Stimulated activated CD4-positive, alpha-beta T cell treated with anti-CD3 and anti-CD28 coated beads, Interleukin-1b, Interleukin-23, amount 100 ng/mL, for 1 hour (primary cell): ENCODE results near the gene MBD6.
"Not testable (repeated sequence)": the region's sequence is repeated elsewhere in the genome, so short reads cannot be mapped to it uniquely, and the experiment has no call there.

ENCODE experiments used
- DNase-seq, 2 donors: peaks; one replicate each; pipeline ENCODE4 v3.0.0-alpha.2; 2020; ENCODE audit warnings: low read depth in 2 of 2

Gene MBD6

DNA sequence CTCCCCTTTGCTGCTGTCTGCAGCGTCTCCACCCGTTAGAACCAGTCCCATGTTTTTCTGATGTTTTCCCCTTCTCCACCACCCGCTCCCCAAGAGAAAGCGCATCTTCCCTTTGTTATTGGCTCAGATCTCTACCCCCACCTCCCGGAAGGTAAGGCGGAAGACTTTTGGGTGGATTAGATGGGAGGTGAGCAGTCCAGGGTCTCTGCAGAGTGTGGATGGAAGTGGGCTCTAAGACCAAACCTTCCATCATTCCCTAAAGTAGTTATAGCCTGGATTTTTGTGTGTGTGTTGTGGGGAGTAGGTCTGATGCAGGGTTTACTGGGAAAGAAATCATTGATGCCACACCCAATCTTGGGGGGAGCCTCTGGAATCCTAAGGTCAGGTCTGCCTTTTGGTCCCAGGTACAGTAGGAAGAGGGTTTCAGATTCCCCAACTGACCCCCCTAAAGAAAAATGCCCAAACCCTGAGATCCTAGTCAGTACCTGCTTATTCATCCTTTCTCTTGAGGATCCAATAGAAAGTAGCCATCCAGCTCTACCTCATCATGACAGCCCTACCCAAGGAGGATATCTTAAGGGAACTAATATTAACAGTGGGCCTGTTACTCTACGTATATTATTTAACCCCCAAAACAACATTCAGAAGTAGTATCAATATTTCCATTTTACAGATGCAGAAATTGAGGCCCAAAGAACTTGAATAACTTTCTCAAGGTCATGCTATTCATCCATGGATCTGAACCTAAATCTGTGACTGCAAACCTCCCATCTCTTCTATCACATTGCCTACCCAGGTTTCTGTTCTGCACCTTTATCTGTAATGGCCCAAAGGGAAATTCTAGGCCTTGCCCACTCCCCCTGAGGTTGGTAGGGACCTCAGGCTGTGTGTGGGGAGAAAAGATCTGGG, 28.3 kb downstream of the MBD6 start:
- DNase-seq, result no peak

DNA sequence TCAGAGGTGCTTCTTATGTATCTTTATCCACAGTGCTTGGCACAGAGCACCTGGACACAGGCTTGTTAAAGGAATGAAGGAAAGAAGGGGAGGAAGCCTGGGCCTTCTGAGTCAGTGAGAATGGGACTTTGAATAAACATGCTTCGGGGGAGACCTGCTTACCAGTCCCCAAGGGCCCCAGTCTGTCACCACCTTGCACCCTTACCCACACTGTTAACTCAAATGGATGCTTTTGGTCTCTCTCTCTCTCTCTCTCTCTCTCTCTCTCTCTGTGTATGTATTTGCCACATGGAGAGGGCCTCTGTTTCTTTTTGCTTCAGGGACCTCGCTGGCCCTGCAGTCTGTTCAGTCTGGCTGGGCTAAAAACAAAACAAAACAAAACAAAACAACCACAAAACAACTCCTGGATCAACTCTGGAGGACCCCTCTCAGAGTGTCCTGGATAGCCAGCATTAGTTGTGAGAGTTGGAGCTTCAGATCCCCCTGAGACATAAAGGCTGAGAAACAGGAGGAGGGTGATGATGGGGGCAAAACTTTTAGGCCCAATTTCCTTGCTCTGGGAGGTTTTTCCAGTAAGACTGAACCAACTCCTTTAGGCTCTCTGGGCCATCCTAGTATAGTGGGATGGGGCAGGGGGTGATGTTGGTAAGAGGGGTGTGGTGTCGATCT, 29.1 kb downstream of the MBD6 start:
- no peak for DNase-seq

DNA sequence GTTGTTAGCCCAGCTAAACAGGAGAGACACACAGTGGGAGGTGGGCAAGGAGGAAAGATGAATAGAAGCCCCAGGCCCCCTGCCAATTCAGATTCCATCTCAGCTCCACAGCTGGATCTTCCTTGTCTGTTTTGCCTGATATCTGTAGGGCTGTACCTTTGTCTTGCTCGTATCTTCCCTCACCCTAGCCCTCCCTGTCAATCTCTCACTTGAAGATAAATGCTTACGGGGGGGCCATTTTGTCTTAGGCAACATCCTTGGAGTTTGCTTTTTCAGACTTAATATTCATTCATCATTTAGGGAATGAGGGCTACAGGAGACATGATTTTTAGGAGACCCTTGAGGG, 29.7 kb downstream of the MBD6 start:
- no peak for DNase-seq

DNA sequence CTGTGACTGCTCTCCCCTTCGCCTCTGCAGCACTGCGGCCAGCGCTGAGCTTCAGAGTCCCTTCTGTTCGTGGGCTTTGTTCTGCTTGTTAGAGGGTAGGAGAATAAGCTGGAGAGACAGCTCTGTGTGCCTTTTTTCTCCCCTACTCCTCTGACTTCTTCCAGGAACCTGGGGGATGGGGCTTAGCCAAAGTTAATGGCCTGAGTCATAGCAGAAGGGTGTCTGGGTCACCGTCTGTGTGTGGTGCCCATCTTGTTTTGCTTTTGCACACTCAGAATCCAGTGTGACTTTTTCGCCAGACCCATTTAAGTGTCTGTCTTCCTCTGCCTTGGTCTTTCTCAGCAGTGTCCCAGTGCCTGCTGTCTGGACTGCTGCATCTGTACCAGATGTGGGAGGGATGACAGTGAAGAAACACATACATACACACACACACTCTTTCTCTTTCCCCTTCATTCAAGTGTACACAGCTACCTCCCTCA, 30.2 kb downstream of the MBD6 start:
- no peak for DNase-seq

DNA sequence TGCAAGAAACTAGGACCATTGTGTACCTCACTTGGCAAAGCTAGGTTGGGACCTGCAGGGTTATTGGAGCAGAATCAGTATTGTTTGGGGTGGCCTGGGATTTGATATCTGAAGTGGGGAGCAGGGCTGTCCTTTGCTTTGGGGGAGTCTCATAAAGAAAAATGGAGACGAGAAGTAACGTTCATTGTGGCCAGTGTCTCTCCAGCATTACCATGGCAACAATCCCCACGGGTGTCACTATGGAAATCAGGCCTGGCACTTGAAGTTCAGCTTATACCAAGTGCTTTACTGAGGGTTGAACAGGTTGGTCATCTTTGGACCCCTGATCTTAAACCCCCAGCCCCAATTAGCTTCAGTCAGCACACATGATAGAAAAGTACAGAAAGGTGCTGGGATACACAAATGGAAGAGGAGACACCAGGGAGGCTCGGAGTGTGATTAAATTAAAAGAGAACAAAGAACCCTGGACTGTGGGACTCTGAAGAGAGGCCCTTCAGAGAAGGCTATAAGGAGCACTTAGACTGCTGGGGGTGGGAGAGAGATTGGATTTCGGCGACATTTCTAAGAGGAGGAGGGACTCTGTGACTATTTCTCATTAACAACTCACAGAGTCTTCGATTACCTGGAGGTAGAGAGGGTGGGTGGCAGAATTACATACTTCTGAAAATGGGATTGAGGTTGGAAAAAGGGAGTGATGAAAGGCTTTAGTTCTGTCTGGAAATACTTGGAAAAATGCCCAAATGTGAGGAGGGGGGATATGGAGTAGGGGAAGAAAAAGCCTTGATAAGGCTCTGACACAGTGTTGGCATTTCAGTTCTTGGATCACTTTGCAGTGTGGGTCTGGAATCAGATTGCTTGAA, 30.9 kb downstream of the MBD6 start:
- no peak for DNase-seq

DNA sequence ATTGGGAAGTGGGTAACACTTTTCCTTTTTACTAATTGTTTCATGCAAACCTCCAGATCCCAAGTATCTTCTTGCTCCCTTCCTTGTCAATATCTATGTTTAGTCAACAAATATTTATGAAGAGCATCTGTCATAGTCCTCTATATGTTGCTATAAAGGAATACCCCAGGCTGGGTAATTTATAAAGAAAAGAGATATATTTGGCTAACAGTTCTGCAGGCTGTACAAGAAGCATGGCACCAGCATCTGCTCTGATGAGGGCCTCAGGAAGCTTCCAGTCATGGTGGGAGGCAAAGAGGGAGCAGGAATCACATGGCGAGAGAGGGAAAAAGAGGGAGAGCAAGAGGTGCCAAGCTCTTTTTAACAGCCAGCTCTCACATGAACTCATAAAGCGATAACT, 31.8 kb downstream of the MBD6 start:
- no peak for DNase-seq

DNA sequence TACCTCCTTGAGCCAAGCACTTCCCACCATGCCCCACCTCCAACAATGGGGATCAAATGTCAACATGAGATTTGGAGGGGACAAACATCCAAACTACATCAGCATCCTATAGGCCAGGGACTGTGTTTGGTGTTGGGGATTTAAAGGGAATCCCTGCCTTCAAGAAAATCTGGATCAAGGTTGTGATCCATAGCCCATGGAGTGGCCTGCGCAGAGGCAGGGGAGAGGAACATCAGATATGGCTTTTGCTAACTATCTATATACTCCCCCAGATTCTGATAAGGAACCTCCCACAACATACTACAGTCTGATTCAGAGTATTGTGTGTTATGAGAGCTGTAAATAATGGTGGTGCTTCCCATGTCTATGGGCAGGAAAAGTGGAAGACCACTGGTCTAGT, 32.3 kb downstream of the MBD6 start:
- DNase-seq, result no peak

DNA sequence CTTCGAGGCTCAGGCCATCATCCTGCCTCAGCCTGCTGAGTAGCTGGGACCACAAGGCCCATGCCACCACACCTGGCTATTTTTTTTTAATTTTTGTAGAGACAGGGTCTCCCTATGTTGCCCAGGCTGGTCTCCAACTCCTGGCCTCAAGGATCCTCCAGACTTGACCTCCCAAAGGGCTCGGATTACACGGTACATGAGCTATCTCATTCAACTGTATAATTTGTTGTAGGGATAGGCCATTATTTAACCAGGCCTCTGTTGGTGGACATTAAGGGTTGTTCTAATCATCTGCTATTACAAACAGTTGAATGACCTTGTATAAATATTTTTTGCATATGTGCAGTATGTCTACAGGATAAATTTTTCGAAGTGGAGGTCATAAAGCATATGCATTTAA, 36.2 kb downstream of the MBD6 start:
- DNase-seq, result no peak

DNA sequence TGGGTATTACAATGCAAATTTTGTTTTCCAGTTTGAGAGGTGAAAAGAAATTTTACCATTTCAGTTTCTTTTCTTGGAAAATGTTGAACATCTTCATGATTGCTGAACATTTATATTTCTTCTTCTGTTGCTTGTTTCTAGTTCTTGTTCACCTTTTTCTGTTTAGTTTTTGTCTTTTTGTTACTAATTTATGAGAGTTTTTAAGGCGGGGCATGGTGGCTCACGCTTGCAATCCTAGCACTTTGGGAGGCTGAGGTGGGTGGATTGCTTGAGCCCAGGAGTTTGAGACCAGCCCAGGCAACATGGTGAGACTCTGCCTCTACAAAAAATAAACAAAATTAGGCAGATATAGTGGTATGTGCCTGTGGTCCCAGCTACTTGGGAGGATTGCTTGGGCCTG, 37.9 kb downstream of the MBD6 start:
- DNase-seq, result no peak

DNA sequence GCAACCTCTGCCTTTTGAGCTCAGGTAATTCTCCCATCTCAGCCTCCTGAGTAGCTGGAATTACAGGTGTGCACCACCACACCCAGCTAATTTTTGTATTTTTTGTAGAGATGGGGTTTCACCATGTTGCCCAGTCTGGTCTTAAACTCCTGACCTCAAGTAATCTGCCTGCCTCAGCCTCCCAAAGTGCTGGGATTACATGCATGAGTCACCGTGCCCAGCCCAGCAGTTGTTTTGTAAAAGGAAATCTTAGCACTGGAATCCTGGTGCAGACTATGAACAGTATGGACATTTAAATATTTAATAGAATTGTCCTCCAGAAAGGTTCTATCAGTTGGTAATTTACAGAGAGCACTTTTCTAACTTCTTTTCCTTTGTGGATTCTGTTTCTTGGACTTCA, 38.5 kb downstream of the MBD6 start:
- not testable (repeated sequence) for DNase-seq

DNA sequence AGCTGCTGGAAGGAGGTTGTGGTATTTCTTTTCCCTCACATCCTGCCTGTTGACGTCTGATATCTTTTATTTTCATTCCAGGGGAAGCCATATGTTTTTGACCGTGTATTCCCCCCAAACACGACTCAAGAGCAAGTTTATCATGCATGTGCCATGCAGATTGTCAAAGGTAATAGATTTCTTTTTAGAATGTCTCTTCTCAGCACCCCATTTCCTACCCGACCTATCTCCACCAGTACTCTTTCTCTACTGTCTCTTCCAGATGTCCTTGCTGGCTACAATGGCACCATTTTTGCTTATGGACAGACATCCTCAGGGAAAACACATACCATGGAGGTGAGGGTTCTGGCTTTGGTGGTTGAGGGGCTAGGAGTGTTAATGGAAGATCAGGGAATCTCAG, 40.7 kb downstream of the MBD6 start:
- DNase-seq, result no peak

DNA sequence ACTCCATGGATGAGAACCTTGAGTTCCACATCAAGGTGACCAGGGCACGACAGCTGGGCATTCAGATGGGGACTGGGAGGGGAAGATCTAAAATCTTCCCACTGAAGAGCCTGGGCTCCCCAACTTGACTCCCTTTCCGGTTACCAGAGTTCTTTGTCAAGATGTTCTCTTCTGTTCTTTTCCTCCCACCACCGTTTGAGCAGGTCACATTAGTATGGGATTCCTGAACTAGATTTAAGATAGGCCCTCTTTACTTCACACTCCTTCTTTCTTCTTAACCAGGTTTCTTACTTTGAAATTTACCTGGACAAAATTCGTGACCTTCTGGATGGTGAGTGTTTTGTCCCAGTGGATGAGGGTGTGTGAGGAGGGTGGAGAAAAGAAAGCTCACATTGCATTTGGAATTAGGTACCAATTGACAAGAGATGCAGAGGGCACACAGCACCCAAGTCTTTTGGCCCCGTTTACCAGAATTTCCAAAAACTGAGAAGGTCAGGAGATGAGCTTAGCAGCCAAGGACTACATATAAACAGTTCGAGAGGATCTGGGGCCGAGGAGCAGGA, 41.6 kb downstream of the MBD6 start:
- no peak for DNase-seq

DNA sequence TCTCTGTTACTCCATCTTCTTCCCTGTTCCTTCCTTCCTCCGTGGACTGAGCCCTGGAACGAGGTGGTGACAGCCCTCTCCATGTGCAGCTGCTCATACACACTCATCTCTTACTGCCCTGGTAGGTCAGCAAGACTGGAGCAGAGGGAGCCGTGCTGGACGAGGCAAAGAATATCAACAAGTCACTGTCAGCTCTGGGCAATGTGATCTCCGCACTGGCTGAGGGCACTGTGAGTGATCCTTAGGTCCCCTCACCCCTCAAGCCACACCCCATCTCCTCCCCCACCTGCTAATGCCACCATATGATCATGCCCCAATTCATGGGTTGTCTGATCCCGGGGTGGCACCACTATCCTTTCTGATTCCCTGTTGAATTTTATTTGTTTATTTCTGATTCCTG, 46.2 kb downstream of the MBD6 start:
- no peak for DNase-seq

DNA sequence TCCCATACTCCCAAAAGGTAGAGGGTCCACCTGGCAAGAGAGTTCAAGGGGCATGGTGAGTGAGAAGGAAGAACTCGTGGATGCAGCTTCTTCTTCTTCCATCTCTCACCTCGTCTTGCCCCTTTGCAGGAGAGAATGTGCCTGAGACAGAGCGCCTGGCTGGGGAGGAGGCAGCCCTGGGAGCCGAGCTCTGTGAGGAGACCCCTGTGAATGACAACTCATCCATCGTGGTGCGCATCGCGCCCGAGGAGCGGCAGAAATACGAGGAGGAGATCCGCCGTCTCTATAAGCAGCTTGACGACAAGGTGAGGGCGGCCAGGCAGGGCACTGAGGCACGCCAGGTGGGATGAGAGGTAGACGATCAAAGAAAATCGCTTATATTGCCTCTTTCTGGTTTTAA, 47.2 kb downstream of the MBD6 start:
- no peak for DNase-seq

DNA sequence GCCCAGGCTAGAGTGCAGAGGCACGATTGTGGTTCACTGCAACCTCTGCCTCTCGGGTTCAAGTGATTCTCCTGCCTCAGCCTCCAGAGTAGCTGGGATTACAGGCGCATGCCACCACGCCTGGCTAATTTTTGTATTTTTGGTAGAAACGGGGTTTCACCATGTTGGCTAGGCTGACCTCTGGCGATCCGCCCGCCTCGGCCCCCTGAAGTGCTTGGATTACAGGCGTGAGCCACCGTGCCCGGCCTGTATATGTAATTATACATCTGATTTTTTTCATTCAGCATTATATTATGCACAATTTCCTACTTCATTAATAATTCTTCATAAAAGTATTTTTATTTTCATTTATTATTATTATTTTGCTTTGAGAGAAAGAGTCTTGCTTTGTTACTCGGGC, 47.8 kb downstream of the MBD6 start:
- DNase-seq, result not testable (repeated sequence)

DNA sequence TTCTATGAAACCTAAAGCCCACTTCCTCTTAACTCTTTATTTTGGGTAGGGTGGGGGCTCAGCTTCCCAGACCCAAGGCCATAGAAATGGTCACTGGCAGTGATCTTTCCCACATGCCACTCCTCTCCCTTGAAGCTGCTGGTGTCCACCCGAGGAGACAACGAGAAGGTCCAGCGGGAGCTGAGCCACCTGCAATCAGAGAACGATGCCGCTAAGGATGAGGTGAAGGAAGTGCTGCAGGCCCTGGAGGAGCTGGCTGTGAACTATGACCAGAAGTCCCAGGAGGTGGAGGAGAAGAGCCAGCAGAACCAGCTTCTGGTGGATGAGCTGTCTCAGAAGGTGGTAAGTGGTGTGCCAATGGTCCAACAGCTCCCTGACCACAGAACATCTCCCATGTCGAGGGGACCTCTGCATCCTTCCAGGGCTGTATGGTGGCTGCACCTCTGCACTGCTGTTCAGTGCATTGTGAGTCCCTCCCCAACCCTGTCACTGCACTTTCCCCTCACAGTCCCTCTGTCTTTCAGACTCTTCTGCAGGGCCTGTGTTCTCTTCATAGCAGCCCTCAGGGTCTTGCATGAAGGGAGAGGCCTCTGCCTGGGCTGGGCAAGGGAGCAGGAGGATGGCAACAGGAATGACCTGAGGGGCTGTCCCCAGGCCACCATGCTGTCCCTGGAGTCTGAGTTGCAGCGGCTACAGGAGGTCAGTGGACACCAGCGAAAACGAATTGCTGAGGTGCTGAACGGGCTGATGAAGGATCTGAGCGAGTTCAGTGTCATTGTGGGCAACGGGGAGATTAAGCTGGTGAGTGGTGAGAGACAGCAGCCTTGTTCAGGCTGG, 49.5 kb downstream of the MBD6 start:
- DNase-seq, result no peak

DNA sequence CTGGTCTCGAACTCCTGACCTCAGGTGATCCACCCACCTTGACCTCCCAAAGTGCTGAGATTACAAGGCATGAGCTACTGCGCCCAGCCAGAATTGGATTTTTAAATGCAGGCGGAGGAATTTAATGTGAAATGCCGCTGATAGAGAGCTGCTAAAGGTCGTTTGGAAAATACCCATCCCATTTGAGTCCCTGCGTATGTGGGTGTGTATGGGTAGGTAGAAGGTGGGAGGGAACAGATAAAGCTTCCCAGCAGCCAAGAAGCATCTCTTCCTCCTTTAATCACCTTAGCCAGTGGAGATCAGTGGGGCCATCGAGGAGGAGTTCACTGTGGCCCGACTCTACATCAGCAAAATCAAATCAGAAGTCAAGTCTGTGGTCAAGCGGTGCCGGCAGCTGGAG, 52.2 kb downstream of the MBD6 start:
- no peak for DNase-seq

DNA sequence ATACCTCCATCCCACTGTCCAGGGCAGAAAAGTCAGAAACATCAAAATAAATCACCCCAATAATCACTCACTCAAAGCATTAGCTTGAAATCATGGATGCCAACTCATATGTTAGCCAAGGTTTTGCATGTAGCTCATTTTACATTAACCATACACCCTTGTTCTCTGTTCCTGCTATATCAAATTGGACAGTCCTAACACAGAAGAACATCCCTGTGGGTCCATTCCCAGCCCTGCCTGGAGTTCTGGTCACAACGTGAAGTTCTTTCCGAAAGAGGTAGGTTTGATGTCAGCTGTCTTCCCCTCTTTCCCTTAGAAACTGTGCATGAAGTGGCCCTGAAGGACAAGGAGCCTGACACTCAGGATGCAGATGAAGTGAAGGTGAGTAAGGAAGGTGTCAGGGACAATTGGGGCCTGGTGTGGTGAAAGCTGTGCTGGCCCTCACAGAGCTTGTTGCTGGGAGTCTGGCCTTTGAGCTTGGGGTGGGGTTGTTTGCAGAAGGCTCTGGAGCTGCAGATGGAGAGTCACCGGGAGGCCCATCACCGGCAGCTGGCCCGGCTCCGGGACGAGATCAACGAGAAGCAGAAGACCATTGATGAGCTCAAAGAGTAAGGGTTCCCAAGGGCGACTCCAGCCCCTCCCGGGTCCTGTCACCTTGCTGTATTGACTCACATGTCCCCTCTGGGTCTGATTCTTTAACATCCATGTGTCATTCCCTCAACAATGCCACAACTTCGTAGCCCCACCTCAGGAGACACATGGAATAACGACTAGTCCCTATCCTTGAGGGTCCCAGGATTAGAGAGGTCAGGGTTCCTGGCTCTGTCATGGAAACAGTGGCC, 53.4 kb downstream of the MBD6 start:
- no peak for DNase-seq

DNA sequence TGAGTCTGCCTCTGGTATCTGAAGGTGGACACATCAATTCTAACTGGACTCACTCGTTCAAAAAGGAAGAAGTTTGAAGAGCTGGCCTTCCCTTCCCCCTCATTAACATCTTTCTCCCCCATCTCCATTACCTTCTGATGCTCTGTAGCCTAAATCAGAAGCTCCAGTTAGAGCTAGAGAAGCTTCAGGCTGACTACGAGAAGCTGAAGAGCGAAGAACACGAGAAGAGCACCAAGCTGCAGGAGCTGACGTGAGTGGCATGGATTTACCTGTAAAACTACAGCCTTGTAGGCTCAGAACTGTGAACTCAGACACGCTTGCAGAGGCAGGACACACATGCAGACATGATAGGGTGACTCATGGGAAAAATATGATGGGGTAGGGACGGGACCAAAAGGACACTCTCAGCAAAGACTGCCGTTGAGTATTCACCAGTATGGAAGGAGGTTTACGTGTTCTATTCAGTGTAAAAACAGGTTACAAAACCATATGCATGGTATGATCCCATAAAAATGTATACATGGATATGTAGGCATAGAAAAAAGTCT, 54.1 kb downstream of the MBD6 start:
- no peak for DNase-seq
